HepG2 (cell line): Measurements from ENCODE around the gene DMPK. TPM values are rescaled to one million over a fixed set of nuclear protein-coding genes. Genes with fewer than 3 reads are reported as not detected.

Source experiments
- ATAC-seq: fragments of 200-7000 bp; cut with Tn5 transposase; 3 replicates; pipeline ENCODE4 v1.9.1; 2020; ENCODE audit warnings: mild to moderate bottlenecking, moderate library complexity
- BruUV-seq: library from RNA; stranded (reverse); fragments of 400-500 nt; replicated peaks from 2 replicates; lab custom pipeline; 2021; lab: Mats Ljungman, UMichigan
- CTCF ChIA-PET: fragments of 300-600 bp; formaldehyde crosslinking; extraction: SDS; loops from one replicate; lab custom pipeline; 2021; ENCODE audit warnings: low total read pairs, inconsistent platforms, low intra/inter-chr PET ratio; lab: Yijun Ruan, JAX
- POLR2A ChIA-PET: fragments of 350-600 bp; sonication (Branson Sonifier 250); formaldehyde crosslinking; loops from one replicate; lab custom pipeline; 2020; ENCODE audit warnings: antibody characterized with exemption, inconsistent platforms; lab: Yijun Ruan, JAX
- DNase-seq: peaks from one replicate; pipeline ENCODE4 v3.0.0-alpha.2; 2015; ENCODE audit warnings: low spot score
- FAIRE-seq: peaks from 3 replicates; lab custom pipeline; 2011; peaks lifted over from hg19 to GRCh38; lab: Jason Lieb, UNC
- H2AFZ ChIP-seq: one replicate; pipeline ENCODE4 v1.6.1; 2011; ENCODE audit warnings: low read length, inconsistent platforms
- H3K27ac ChIP-seq: fragments of 300-600 bp; 3 replicates; pipeline ENCODE4 v1.8.0; 2011; ENCODE audit warnings: mixed run types, mild to moderate bottlenecking, mixed read lengths, low read length, inconsistent platforms; ENCODE audit not compliant: insufficient read depth; ENCODE audit errors: extremely low read length
- H3K27me3 ChIP-seq, 2 experiments: fragments of 200-600 bp in 1 of 2; 2 replicates in 1 of 2; 3 replicates in 1 of 2; pipeline versions ENCODE4 v1.6.0 to v1.8.0; 2011; ENCODE audit warnings: low read length in 2 of 2, mild to moderate bottlenecking in 2 of 2, moderate library complexity in 2 of 2, inconsistent platforms in 1 of 2; ENCODE audit not compliant: insufficient read depth in 2 of 2, control insufficient read depth in 1 of 2
- H3K36me3 ChIP-seq, 2 experiments: fragments of 200-600 bp in 1 of 2; replicated peaks in 1 of 2; 2 replicates in 1 of 2; 3 replicates in 1 of 2; pipeline versions ENCODE4 v1.5.1 to v1.8.0; 2011; ENCODE audit warnings: low read length in 2 of 2, inconsistent platforms in 1 of 2; ENCODE audit not compliant: insufficient read depth in 2 of 2, control insufficient read depth in 1 of 2
- H3K4me1 ChIP-seq: 2 replicates; pipeline ENCODE4 v1.5.1; 2012; ENCODE audit warnings: low read length, inconsistent platforms; ENCODE audit not compliant: insufficient read depth
- H3K4me2 ChIP-seq: 2 replicates; pipeline ENCODE4 v1.6.0; 2011; ENCODE audit warnings: low read depth, low read length, inconsistent platforms
- H3K4me3 ChIP-seq, 3 experiments: fragments of 200-600 bp in 1 of 3; sonication (generic), shearing (Covaris generic) in 1 of 3; replicated peaks in 1 of 3; 2 replicates each; pipeline ENCODE4 v1.5.1; 2011 to 2016; ENCODE audit warnings: low read length in 3 of 3, inconsistent platforms in 2 of 3, low read depth in 2 of 3, mild to moderate bottlenecking in 2 of 3, control low read depth in 1 of 3, mixed read lengths in 1 of 3; ENCODE audit not compliant: insufficient read depth in 1 of 3
- H3K79me2 ChIP-seq: one replicate; pipeline ENCODE4 v1.6.1; 2011; ENCODE audit warnings: low read length, inconsistent platforms; ENCODE audit not compliant: insufficient read depth
- H3K9ac ChIP-seq: 2 replicates; pipeline ENCODE4 v1.6.0; 2011; ENCODE audit warnings: mild to moderate bottlenecking, low read depth, low read length, inconsistent platforms; ENCODE audit not compliant: insufficient read depth
- H3K9me3 ChIP-seq: 2 replicates; pipeline ENCODE4 v1.5.1; 2012; ENCODE audit warnings: mild to moderate bottlenecking, low read length
- H4K20me1 ChIP-seq: 2 replicates; pipeline ENCODE4 v1.6.0; 2011; ENCODE audit warnings: inconsistent platforms, mild to moderate bottlenecking, low read length, moderate library complexity; ENCODE audit not compliant: insufficient read depth
- ARHGAP35 ChIP-seq: sonication (generic); formaldehyde crosslinking; IDR thresholded peaks from 2 replicates; pipeline ENCODE4 v1.9.0; 2022; ENCODE audit warnings: mild to moderate bottlenecking, inconsistent platforms, moderate library complexity, missing genetic modification reagents, borderline replicate concordance
- FOXA3 ChIP-seq: IDR thresholded peaks from 2 replicates; pipeline ENCODE4 v1.6.1; 2016; ENCODE audit warnings: missing genetic modification reagents, missing compliant biosample characterization
- HNRNPH1 ChIP-seq: fragments of 200-400 bp; formaldehyde crosslinking; optimal IDR thresholded peaks from 2 replicates; pipeline ENCODE3; 2017; ENCODE audit warnings: mild to moderate bottlenecking, low read depth, low read length
- HOXD1 ChIP-seq: sonication (generic); formaldehyde crosslinking; IDR thresholded peaks from 2 replicates; pipeline ENCODE4 v1.5.0; 2020; ENCODE audit warnings: missing genetic modification reagents
- MIER3 ChIP-seq: IDR thresholded peaks from 2 replicates; pipeline ENCODE4 v1.6.1; 2016; ENCODE audit warnings: missing compliant biosample characterization, borderline replicate concordance
- PAX8 ChIP-seq: sonication (generic); formaldehyde crosslinking; IDR thresholded peaks from 2 replicates; pipeline ENCODE4 v1.8.0; 2022; ENCODE audit warnings: mild to moderate bottlenecking, missing genetic modification reagents, borderline replicate concordance
- PITX1 ChIP-seq: sonication (generic); formaldehyde crosslinking; IDR thresholded peaks from 2 replicates; pipeline ENCODE4 v1.5.1; 2020; ENCODE audit warnings: mild to moderate bottlenecking, missing genetic modification reagents
- REL ChIP-seq: sonication (generic); formaldehyde crosslinking; conservative IDR thresholded peaks from 2 replicates; pipeline ENCODE4 v1.8.0; 2022; ENCODE audit warnings: mild to moderate bottlenecking, missing genetic modification reagents, moderate library complexity
- REXO4 ChIP-seq: sonication (generic); formaldehyde crosslinking; IDR thresholded peaks from 2 replicates; pipeline ENCODE4 v1.8.0; 2022; ENCODE audit warnings: missing genetic modification reagents, mild to moderate bottlenecking, borderline replicate concordance
- SALL1 ChIP-seq: sonication (generic); formaldehyde crosslinking; IDR thresholded peaks from 2 replicates; pipeline ENCODE4 v1.8.0; 2022; ENCODE audit warnings: mild to moderate bottlenecking, missing genetic modification reagents
- SATB2 ChIP-seq: sonication (generic); formaldehyde crosslinking; IDR thresholded peaks from 2 replicates; pipeline ENCODE4 v1.5.0; 2020; ENCODE audit warnings: missing genetic modification reagents
- ZNF138 ChIP-seq: sonication (generic); formaldehyde crosslinking; IDR thresholded peaks from 2 replicates; pipeline ENCODE4 v1.5.0; 2020; ENCODE audit warnings: mild to moderate bottlenecking, low read depth, missing genetic modification reagents
- ZNF251 ChIP-seq: sonication (generic); formaldehyde crosslinking; IDR thresholded peaks from 2 replicates; pipeline ENCODE4 v1.9.0; 2021; ENCODE audit warnings: mild to moderate bottlenecking, missing genetic modification reagents
- WGBS: methylation state at CpG from one replicate; pipeline ENCODE4 v1.1.6; 2017; ENCODE audit warnings: low lambda C conversion rate; 5-methylcytosine and 5-hydroxymethylcytosine counted together
- in situ Hi-C: cut with HindIII; loops from 2 replicates; pipeline ENCODE4 v1.10.0; 2017; ENCODE audit warnings: low pct_unique_long_range_greater_than_20kb; ENCODE audit not compliant: extremely low pct_ligation_motif_present
- intact Hi-C: fragments of 100-400 bp; cut with micrococcal nuclease; formaldehyde crosslinking; loops from one replicate; pipeline ENCODE4 v1.10.0; 2022; ENCODE audit not compliant: unreplicated experiment
- polyA plus RNA-seq, 8 experiments: library from polyadenylated mRNA; depleted of rRNA in 3 of 8; stranded (reverse) in 7 of 8; unstranded in 1 of 8; fragments of >200 nt; fragmentation: Illumina TruSeq in 4 of 8; extraction: Trizol in 4 of 8; gene quantifications; 2 replicates each; pipeline versions ENCODE4 v1.2.1 to v1.2.3, GENCODE V29; 2011 to 2016; ENCODE audit warnings: low read depth in 4 of 8, missing spikeins in 1 of 8, mixed read lengths in 1 of 8; ENCODE audit not compliant: insufficient read depth in 1 of 8
- total RNA-seq, 5 experiments: library from RNA; depleted of rRNA; stranded (reverse); fragments of >200 nt; fragmentation: Illumina TruSeq; extraction: Trizol; gene quantifications; 2 replicates each; pipeline ENCODE4 v1.2.3, GENCODE V29; 2016; ENCODE audit warnings: low read depth in 1 of 5
- TF ChIP-seq, protein P1 (sequence below): sonication (generic); formaldehyde crosslinking; IDR thresholded peaks from 2 replicates; pipeline ENCODE4 v1.4.0; 2020; ENCODE audit warnings: missing genetic modification reagents
- TF ChIP-seq, protein P2 (sequence below): sonication (generic); formaldehyde crosslinking; IDR thresholded peaks from 2 replicates; pipeline ENCODE4 v1.8.1; 2023; ENCODE audit warnings: mild to moderate bottlenecking, missing genetic modification reagents, borderline replicate concordance
- TF ChIP-seq, protein P3 (sequence below): sonication (generic); formaldehyde crosslinking; IDR thresholded peaks from 2 replicates; pipeline ENCODE4 v1.4.0; 2020; ENCODE audit warnings: mild to moderate bottlenecking, missing genetic modification reagents
- TF ChIP-seq, protein P4 (sequence below): sonication (generic); formaldehyde crosslinking; IDR thresholded peaks from 2 replicates; pipeline ENCODE4 v1.4.0; 2020; ENCODE audit warnings: mild to moderate bottlenecking, missing genetic modification reagents

Gene DMPK
- total and polyA plus RNA-seq, 2 of the 13 experiments (the other 11 are each of a cell fraction or from before 2014, with no cell fraction given), result 5.3 to 8.8 TPM

DNA sequence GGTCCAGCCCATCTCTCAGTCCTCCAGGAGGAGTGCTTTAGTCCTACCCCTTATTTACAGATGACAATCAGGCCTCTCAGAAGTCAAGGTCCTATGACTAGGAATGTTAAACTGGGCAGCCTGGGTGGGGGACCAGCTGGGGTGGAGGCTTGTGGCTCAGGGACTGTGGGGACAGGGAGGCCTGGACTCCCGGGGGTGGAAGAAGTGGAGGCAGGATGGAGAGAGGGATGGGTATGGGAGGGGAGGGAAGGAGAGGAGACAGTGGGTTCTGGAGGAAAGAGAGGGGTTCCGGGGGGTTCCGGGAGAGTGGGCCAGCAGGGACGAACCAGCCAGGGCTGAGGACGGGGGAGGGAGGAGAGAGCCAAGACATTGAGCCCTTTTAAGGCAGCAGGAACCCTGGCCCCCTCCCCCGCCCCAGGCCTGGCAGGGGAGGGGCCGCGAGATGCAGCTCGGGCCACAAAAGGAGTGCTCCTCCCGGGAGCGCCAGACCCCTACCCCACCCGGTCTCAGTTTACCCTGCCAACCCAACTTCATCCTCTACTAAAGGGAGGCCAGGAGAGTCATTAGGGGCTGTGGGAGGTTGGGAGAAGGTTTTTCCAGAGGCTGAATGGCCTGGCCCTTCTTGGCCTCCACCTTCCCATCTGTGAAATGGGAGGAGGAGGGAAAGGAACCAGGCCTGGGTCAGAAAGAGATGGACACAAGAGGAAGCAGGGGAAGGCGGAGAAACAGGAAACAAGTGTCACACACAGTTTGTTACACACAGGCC, 1.7 kb downstream of the DMPK start:
- peaks cover 35% of the 10 kb centered on the region for H3K4me1 ChIP-seq
- intact Hi-C loops (no loop called here), in situ Hi-C loops (no loop called here)
- no peak overlapping the region; a peak in 1 of 6 replicates for H3K4me3 ChIP-seq
- ChIA-PET CTCF (no interaction called here), POLR2A (interaction anchor here (4.7 kb wide), 1 partner anchor 11 kb away, joined by 53 read pairs; the partner anchor contains the start of gene SIX5)
- H2AFZ ChIP-seq, result no peak overlapping the region
- FAIRE-seq (peak; percentile 18), DNase-seq (peak; percentile 47), ATAC-seq (peak; percentile 8)
- H3K9ac ChIP-seq, result no peak overlapping the region
- WGBS, result 33% methylated on average over 9 of the region's 13 CpGs
- H3K36me3 ChIP-seq, result peaks cover 3 to 4% of the 10 kb centered on the region in 2 experiments; a peak in 2 of 5 replicates
- H3K27me3 ChIP-seq, result no peaks in the 10 kb centered on the region
- H3K9me3 ChIP-seq, result no peaks in the 10 kb centered on the region
- peak overlapping the region; percentile 75; the same call in 1 of the 2 replicates for H3K4me2 ChIP-seq
- no peak overlapping the region for H3K27ac ChIP-seq
- no peaks in the 10 kb centered on the region for H3K79me2 ChIP-seq
- peaks cover 4% of the 10 kb centered on the region; the same call in 1 of the 2 replicates for H4K20me1 ChIP-seq
- no TSS peak for BruUV-seq
- TF ChIP-seq HNRNPH1, result no peak
- TF ChIP-seq, protein P1, sequence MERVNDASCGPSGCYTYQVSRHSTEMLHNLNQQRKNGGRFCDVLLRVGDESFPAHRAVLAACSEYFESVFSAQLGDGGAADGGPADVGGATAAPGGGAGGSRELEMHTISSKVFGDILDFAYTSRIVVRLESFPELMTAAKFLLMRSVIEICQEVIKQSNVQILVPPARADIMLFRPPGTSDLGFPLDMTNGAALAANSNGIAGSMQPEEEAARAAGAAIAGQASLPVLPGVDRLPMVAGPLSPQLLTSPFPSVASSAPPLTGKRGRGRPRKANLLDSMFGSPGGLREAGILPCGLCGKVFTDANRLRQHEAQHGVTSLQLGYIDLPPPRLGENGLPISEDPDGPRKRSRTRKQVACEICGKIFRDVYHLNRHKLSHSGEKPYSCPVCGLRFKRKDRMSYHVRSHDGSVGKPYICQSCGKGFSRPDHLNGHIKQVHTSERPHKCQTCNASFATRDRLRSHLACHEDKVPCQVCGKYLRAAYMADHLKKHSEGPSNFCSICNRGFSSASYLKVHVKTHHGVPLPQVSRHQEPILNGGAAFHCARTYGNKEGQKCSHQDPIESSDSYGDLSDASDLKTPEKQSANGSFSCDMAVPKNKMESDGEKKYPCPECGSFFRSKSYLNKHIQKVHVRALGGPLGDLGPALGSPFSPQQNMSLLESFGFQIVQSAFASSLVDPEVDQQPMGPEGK (CRISPR knock-in tag), result peak; percentile 41; the same call in 1 of the 2 replicates
- peak; percentile 69 for TF ChIP-seq FOXA3 (CRISPR knock-in tag)
- TF ChIP-seq, protein P2, sequence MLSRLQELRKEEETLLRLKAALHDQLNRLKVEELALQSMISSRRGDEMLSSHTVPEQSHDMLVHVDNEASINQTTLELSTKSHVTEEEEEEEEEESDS (CRISPR knock-in tag), result no peak
- no peak for TF ChIP-seq REL
- TF ChIP-seq ZNF138, result no peak
- TF ChIP-seq ZNF251, result no peak
- TF ChIP-seq SATB2 (CRISPR knock-in tag), result no peak
- TF ChIP-seq, protein P3, sequence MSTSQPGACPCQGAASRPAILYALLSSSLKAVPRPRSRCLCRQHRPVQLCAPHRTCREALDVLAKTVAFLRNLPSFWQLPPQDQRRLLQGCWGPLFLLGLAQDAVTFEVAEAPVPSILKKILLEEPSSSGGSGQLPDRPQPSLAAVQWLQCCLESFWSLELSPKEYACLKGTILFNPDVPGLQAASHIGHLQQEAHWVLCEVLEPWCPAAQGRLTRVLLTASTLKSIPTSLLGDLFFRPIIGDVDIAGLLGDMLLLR, result no peak
- TF ChIP-seq PITX1 (CRISPR knock-in tag), result no peak
- no peak for TF ChIP-seq SALL1 (CRISPR knock-in tag)
- no peak for TF ChIP-seq REXO4 (CRISPR knock-in tag)
- TF ChIP-seq, protein P4, sequence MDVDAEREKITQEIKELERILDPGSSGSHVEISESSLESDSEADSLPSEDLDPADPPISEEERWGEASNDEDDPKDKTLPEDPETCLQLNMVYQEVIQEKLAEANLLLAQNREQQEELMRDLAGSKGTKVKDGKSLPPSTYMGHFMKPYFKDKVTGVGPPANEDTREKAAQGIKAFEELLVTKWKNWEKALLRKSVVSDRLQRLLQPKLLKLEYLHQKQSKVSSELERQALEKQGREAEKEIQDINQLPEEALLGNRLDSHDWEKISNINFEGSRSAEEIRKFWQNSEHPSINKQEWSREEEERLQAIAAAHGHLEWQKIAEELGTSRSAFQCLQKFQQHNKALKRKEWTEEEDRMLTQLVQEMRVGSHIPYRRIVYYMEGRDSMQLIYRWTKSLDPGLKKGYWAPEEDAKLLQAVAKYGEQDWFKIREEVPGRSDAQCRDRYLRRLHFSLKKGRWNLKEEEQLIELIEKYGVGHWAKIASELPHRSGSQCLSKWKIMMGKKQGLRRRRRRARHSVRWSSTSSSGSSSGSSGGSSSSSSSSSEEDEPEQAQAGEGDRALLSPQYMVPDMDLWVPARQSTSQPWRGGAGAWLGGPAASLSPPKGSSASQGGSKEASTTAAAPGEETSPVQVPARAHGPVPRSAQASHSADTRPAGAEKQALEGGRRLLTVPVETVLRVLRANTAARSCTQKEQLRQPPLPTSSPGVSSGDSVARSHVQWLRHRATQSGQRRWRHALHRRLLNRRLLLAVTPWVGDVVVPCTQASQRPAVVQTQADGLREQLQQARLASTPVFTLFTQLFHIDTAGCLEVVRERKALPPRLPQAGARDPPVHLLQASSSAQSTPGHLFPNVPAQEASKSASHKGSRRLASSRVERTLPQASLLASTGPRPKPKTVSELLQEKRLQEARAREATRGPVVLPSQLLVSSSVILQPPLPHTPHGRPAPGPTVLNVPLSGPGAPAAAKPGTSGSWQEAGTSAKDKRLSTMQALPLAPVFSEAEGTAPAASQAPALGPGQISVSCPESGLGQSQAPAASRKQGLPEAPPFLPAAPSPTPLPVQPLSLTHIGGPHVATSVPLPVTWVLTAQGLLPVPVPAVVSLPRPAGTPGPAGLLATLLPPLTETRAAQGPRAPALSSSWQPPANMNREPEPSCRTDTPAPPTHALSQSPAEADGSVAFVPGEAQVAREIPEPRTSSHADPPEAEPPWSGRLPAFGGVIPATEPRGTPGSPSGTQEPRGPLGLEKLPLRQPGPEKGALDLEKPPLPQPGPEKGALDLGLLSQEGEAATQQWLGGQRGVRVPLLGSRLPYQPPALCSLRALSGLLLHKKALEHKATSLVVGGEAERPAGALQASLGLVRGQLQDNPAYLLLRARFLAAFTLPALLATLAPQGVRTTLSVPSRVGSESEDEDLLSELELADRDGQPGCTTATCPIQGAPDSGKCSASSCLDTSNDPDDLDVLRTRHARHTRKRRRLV, result no peak
- TF ChIP-seq PAX8, result no peak
- TF ChIP-seq ARHGAP35 (CRISPR knock-in tag), result no peak
- TF ChIP-seq HOXD1 (CRISPR knock-in tag), result no peak
- TF ChIP-seq MIER3 (CRISPR knock-in tag), result no peak
